Stimulated activated CD8-positive, alpha-beta memory T cell treated with anti-CD3 and anti-CD28 coated beads, Interleukin-15, amount 100 ng/mL, for 4 hours (primary cell): ENCODE measurements around the gene SLC5A12.

Experiments
- DNase-seq, 2 donors: peaks; one replicate each; pipeline ENCODE4 v3.0.0-alpha.2; 2020; ENCODE audit warnings: low read depth in 2 of 2

The SLC5A12 gene

GRCh38 chr11:26721948-26722475, at the start of gene SLC5A12:
SLC5A12 (minus strand) TSS chr11:26722060; CDS start chr11:26721714, 346 bp downstream.
- DNase-seq, result no peak

DNA sequence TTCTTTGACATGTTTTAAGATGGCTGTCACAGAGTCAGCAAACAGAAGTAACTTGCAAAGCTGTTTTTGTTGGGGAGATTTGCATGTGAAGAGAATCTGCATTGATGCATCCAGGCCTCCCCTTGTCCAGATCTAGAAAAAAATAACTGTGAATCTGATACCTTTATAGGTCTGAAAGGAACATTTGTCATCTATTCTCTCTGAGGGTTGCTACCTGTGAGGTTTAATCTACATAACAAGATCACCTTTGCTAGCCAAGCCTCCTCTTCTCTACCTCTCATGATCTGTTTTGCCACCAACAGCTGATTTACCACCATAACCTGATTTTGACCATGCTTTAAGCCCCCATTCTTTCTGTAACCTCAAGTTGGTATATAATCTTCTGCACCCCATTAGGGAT, 47.2 kb upstream of the SLC5A12 start:
- no peak for DNase-seq

DNA sequence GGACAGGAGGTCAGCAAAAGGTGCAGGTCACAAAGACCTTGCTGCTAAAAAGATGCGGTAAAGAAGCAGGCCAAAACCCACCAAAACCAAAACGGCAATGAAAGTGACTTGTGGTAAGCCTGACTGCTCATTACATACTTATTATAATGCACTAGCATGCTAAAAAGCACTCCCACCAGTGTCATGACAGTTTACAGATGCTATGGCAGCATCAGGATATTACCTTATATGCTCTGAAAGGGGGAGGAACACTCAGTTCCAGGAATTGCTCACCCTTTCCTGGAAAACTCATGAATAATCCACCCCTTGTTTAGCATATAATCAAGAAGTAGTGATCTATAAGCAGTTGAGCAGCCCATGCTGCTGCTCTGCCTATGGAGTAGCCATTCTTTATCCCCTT, 45.2 kb upstream of the SLC5A12 start:
- no peak for DNase-seq

- DNase-seq, result no peak
These were observed 43.5 kb upstream of the SLC5A12 start for GRCh38 chr11:26765323-26765722.

- DNase-seq, result no peak
These were observed 43.0 kb upstream of the SLC5A12 start for GRCh38 chr11:26764825-26765224.

GRCh38 chr11:26764315-26764714, 42.5 kb upstream of the SLC5A12 start:
- no peak for DNase-seq

DNA sequence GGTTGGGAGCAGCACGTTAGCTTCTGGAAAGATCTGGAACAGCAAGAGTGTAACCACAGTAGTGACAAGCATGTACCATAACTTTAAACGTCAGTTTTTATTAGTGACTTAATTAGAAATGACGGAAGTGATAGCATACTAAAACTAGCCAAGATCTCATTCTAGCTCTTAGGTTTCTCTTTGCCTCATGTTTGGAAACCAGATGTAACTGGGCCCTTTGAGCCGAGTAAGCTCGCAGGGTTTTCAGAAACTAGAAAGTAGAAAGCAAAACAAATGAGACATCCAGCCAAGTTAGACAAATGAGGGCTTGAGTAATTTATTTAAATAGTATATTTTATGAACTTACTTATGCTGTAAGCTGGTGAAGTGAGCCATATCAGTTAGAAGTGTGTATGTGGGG, 40.2 kb upstream of the SLC5A12 start:
- DNase-seq, result no peak

GRCh38 chr11:26761361-26761809, 39.5 kb upstream of the SLC5A12 start:
- DNase-seq, result no peak

DNA sequence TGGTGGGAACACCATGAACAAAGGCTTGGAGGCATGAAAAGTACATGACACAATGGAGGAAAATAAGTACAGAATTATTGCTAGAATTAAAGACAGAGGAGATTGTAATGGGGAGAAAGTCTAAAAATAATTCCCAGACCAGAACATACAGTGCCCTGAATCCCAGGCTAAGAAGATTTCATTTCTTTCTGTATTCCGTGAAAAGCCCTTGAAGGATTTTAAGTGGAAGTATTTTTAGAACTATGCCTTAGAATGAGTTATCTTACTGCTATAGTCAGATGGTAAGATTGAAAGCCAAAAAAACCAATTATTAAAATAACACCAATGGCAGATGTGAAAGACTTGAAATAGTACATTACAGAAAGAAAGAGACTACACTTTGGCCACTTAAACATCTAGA, 36.1 kb upstream of the SLC5A12 start:
- DNase-seq, result no peak

DNA sequence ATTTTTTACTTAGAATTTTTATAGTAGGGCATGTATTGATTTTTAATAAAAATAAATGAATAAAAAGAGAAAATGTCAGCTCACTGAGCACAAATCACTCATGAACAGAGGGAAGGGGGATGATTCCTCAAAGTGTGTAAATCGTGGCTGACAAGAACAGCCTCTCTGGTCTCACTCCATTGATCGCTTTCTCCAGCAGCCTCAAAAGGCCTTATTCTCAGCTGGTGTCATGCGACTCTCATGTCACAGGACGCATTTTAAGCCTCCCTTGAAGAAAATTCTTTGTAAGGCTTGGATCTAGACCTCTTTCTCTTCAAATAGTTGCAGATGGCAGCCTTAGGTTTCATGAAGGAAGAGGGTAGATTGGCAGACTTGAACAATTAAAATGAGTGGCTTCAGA, 33.9 kb upstream of the SLC5A12 start:
- no peak for DNase-seq

DNA sequence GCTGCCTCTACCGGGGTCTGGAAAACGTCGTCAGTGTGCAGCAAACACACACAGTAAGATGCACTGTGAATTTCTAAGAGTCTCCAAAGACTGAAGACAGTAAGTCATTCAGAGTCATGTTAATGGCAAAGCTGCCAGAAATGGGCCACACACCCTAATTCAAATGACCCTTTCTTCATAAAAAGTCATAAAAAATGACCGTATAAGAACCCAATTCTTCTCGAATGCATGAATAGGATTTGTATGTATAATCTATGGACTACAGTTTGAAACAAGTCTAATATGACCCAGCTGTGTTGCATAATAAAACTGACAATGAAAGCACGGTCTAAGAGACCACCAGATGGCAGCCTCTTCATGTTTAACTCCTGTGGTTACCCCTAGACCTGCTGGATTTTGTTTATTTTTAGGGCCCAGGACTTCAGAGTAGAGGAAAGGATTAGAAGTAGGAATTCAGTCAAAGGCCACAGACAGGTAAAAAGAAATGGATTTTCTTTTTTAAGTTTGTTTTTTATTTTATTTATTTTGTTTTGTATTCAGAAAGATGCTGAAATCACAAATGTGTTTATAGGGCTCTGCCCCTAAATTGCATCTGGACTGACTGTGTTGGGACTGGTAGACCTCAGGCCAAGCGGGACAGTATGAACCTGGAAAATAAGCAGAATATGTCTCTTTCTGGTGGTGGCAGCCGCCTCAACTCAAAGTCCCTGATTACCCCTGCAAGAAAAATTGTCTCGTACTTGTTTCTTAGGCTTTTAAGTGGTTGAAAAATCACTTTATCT, 32.1 kb upstream of the SLC5A12 start:
- no peak for DNase-seq

GRCh38 chr11:26749927-26750326, 28.1 kb upstream of the SLC5A12 start:
- DNase-seq, result no peak

DNA sequence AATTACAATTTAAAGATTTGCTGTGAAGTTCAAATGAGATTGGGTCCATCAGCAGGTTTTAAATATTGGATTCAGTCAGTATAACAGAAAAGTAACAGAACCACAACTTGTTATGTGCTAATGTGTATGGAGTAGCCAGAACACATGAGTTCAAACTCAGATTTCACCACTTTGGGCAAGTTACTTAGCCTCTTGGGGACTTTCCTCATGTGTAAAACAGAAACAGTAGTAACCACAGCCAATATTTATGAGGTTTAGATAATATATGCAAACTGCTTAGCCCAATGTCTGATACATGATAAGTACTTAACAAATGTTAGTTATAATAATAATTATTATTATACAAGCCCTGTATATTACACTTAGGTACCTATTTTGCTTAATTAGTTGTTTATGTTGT, 21.8 kb upstream of the SLC5A12 start:
- DNase-seq, result no peak

GRCh38 chr11:26742966-26743365, 21.1 kb upstream of the SLC5A12 start:
- no peak for DNase-seq

- no peak for DNase-seq
These were observed 19.2 kb upstream of the SLC5A12 start for GRCh38 chr11:26741036-26741435.

DNA sequence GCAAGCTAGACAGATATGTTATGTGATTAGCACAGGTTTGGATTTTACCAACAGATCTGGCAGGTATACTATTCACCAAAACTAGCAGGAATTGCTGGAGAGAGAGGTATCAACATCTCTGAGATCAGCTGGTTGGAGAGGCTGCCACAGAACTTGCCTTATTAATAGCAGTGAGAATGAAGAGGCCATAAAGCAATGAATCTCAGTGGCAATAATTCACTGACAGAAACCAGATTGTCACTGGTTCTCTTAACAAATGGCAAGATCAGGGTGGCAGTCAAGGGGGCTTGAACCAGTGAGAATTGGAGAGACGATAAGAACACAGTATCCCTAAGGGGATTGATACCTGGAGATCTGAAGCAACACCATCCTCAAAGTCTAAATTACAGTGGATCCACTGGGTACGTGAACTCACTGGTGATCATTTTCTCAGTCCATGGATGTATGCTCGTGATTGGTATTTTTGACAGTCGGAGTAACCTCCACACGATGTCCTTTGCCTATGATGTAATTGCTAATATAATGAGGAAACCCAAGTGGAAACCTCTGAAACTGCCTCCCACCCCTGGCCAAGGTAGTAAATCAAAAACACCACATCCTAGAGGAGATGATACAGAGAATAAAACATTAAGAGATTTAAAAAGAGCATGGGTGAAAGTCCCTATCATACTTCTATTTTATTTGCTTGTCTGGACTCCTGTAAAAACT, 17.7 kb upstream of the SLC5A12 start:
- no peak for DNase-seq

DNA sequence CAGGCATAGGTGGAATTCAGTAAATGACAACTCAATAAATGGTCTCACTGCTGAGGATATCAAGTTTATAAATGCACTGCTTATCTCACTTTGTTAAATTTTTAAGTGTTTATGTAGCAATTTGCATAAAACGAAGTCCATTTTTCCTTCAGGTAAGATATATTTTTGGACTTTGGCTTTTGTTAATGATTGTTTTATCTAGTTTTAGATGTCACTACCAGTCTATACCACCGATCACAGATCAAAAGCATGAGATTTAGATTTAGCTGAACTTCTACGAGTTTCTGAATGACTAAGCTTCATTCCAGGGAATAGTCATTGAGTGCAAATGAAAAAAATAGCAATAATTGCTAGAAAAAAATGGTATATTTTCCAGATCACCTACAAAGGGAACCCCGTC, 12.8 kb upstream of the SLC5A12 start:
- no peak for DNase-seq

- no peak for DNase-seq
These were observed 9.2 kb upstream of the SLC5A12 start for GRCh38 chr11:26731084-26731456.

DNA sequence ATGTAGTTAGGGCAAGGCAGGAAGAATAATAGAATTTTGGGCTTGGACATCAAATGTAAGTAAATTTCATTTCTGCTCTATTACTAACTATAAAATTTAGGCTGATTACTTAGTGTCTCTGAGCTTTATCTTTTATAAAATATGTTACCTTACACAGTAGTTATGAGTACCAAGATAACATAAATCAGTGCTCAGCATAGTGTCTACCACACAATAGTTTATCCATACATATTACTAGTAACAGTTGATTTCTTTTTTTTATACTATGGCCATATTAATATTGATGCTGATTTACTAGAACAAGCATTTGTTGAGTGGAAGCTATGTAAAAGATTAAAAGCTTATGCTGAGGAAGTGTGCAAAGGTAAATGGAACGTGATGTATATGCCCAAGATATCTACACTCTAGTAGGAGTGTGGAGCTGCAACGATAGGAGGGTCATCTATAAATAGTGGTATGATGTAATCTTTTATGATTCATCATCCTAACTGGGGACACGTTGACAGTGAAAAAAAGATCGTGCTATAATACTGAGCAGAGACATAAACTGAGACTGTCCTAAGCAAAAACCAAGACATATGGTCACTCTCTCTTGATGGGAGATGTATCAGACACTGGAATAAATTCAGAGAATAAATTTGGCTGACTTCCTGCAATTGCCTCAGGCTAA, 8.7 kb upstream of the SLC5A12 start:
- DNase-seq, result no peak

GRCh38 chr11:26729284-26729683, 7.4 kb upstream of the SLC5A12 start:
- DNase-seq, result no peak

DNA sequence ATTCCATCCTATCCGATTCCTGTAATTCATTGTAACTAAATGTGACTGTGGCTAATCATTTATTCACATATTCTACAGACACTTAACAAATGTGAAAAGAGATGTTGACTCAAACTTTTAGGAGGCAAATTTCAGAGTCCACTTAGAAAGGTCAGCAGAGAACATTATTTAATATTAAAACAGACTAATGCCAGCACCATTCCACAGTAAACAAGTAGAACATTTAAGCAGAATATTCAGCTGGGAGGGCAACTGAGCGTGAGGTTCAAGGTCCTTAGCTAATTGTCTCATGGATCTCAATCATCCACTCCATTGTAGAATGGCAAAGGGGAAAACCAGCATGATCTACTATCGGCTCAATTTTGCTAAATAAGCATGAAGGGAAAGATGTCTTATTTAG, 5.1 kb upstream of the SLC5A12 start:
- no peak for DNase-seq

- DNase-seq, result no peak
These were observed 1.9 kb downstream of the SLC5A12 start for GRCh38 chr11:26719998-26720397.
